Smooth muscle cell (in vitro differentiated cells): ENCODE results near the gene SLC39A5. TPM values are rescaled to one million over a fixed set of nuclear protein-coding genes. Genes with fewer than 3 reads are reported as not detected.
A peak's percentile ranks its signal among the peaks of the same experiment; 100 is the strongest.

ENCODE experiments used
- DNase-seq: peaks from one replicate; lab custom pipeline; 2025; ENCODE audit not compliant: unreplicated experiment; lab: John Stamatoyannopoulos, UW
- H2AFZ ChIP-seq: fragments of 200-600 bp; sonication (generic); 2 replicates; pipeline ENCODE4 v1.6.0; 2016; ENCODE audit warnings: antibody characterized with exemption, low read depth, mild to moderate bottlenecking
- H3F3A ChIP-seq: fragments of 200-600 bp; sonication (generic); 2 replicates; pipeline ENCODE4 v1.6.0; 2017; ENCODE audit warnings: antibody characterized with exemption, low read depth
- H3K27ac ChIP-seq: fragments of 200-600 bp; sonication (generic); 2 replicates; pipeline ENCODE4 v1.5.1; 2016; ENCODE audit warnings: low read depth, mild to moderate bottlenecking
- H3K27me3 ChIP-seq: fragments of 200-600 bp; sonication (generic); 2 replicates; pipeline ENCODE4 v1.6.1; 2016; ENCODE audit warnings: low read depth, mild to moderate bottlenecking
- H3K36me3 ChIP-seq: fragments of 200-600 bp; sonication (generic); 2 replicates; pipeline ENCODE4 v1.5.1; 2016; ENCODE audit warnings: low read depth
- H3K4me1 ChIP-seq: fragments of 200-600 bp; sonication (generic); 2 replicates; pipeline ENCODE4 v1.5.1; 2016; ENCODE audit warnings: low read depth
- H3K4me2 ChIP-seq: fragments of 200-600 bp; sonication (generic); 2 replicates; pipeline ENCODE4 v1.6.0; 2016; ENCODE audit warnings: mild to moderate bottlenecking
- H3K4me3 ChIP-seq: fragments of 200-600 bp; sonication (generic); 2 replicates; pipeline ENCODE4 v1.5.1; 2016; ENCODE audit warnings: mild to moderate bottlenecking
- H3K79me2 ChIP-seq: fragments of 200-600 bp; sonication (generic); 2 replicates; pipeline ENCODE4 v1.6.0; 2016; ENCODE audit warnings: low read depth, mild to moderate bottlenecking
- H3K9ac ChIP-seq: fragments of 200-600 bp; sonication (generic); 2 replicates; pipeline ENCODE4 v1.6.0; 2016; ENCODE audit warnings: low read depth
- H3K9me3 ChIP-seq: fragments of 200-600 bp; sonication (generic); replicated peaks from 2 replicates; pipeline ENCODE4 v1.5.1; 2016; ENCODE audit warnings: low read depth
- H4K20me1 ChIP-seq: fragments of 200-600 bp; sonication (generic); 2 replicates; pipeline ENCODE4 v1.6.0; 2016; ENCODE audit warnings: low read depth
- WGBS: methylation state at CpG from one replicate; pipeline ENCODE4 v1.1.7; 2016; ENCODE audit warnings: low lambda C conversion rate; 5-methylcytosine and 5-hydroxymethylcytosine counted together
- polyA plus RNA-seq: library from polyadenylated mRNA; unstranded; fragments of >200 nt; fragmentation: Nextera tagmentation; extraction: Ambion mirVana; gene quantifications from 2 replicates; pipeline ENCODE4 v1.2.1, GENCODE V29; 2016
- total RNA-seq: library from RNA; depleted of rRNA; stranded (reverse); fragments of >200 nt; gene quantifications from 2 replicates; pipeline ENCODE4 v1.2.3, GENCODE V29; 2014
- TF ChIP-seq, protein P1 (sequence below): fragments of 200-600 bp; sonication (generic); IDR thresholded peaks from 2 replicates; pipeline ENCODE4 v1.5.1; 2017; ENCODE audit warnings: borderline replicate concordance, mild to moderate bottlenecking, antibody characterized with exemption; ENCODE audit not compliant: insufficient read depth, poor library complexity, severe bottlenecking

The SLC39A5 gene
- total and polyA plus RNA-seq, 2 experiments from 2014 or later, result 0.36 TPM; not detected in 1

DNA sequence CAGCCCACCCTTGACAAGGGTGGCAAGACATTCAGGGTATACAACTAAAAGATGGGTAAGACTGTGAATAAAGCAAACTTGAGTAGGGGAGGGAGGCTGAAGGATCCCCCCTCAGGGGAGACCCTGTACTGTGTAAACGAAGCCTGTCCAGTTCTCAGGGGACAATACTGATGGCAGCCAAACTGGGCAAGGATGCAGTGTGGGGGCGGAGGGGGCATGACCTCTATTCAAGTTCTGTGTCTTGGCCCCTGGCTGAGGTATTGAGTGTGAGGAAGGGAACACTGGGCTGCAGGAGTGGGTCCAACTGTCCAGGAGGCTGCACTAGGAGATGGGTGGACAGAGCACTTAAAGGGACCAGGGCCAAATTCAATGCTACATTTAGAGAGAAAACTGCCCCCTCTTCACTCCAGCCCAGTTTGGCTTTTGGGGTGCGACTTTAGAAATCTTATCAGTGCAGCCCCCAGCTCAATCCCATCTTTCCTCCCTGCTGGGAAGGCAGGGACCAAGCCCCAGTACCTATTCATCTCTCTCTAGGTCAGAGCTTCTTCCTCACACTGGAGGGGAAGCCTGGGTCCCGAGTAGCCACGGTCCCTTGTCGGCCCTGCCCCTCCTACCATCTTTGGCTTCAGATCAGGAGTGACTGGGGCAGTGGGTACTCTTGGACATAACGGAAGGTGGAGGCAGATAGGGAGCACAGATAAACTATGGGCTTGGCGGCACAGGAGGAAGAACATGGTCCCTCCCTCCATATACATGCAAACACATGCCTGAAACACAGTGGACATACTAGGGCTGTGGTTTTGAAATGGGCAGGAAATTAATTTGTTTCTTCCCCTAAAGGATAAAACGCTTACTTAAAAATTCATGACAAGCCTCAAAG is 11.8 kb downstream of the SLC39A5 start:
- no peak for DNase-seq
- Histone ChIP-seq H3K4me1 (no peaks in the 10 kb centered on the region), H3F3A (no peaks in the 10 kb centered on the region), H3K4me3 (no peak overlapping the region), H3K36me3 (peaks cover 6% of the 10 kb centered on the region), H3K9ac (no peak overlapping the region), H4K20me1 (peaks cover 69% of the 10 kb centered on the region), H3K27ac (no peak overlapping the region), H3K79me2 (no peaks in the 10 kb centered on the region), H3K27me3 (no peaks in the 10 kb centered on the region), H3K9me3 (no peaks in the 10 kb centered on the region), H3K4me2 (no peak overlapping the region), H2AFZ (no peak overlapping the region)
- WGBS, result 94% methylated on average over 9 of the region's 9 CpGs
- TF ChIP-seq, protein P1, sequence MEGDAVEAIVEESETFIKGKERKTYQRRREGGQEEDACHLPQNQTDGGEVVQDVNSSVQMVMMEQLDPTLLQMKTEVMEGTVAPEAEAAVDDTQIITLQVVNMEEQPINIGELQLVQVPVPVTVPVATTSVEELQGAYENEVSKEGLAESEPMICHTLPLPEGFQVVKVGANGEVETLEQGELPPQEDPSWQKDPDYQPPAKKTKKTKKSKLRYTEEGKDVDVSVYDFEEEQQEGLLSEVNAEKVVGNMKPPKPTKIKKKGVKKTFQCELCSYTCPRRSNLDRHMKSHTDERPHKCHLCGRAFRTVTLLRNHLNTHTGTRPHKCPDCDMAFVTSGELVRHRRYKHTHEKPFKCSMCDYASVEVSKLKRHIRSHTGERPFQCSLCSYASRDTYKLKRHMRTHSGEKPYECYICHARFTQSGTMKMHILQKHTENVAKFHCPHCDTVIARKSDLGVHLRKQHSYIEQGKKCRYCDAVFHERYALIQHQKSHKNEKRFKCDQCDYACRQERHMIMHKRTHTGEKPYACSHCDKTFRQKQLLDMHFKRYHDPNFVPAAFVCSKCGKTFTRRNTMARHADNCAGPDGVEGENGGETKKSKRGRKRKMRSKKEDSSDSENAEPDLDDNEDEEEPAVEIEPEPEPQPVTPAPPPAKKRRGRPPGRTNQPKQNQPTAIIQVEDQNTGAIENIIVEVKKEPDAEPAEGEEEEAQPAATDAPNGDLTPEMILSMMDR, result no peak

DNA sequence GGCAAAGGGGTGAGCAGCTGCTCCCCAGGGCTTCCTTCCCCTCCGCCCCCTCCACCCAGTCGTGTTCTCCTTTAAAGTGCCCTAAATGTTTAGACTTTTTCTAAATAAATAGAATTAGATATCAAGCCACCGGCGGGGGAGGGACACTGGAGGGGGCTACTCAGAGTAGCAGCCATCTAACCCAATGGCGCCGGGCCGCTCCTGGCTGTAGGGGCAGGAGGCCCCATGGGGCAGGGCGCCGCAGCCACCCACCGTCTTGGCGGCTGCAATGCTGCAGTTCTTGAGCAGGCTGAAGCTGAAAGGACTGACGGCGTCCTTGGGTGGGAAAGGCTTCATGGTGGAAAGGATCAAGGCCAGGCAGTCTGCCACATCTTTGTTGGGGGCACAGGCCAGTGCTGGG is 13.1 kb downstream of the SLC39A5 start:
- H3F3A ChIP-seq, result no peaks in the 10 kb centered on the region
- TF ChIP-seq, protein P1, result no peak
- H3K27ac ChIP-seq, result no peak overlapping the region
- H3K4me2 ChIP-seq, result no peak overlapping the region
- WGBS, result 99% methylated on average over 13 of the region's 13 CpGs
- peaks cover 67% of the 10 kb centered on the region for H4K20me1 ChIP-seq
- H3K4me1 ChIP-seq, result no peaks in the 10 kb centered on the region
- no peaks in the 10 kb centered on the region for H3K9me3 ChIP-seq
- peaks cover 6% of the 10 kb centered on the region for H3K36me3 ChIP-seq
- no peak overlapping the region for H3K4me3 ChIP-seq
- no peak overlapping the region for H2AFZ ChIP-seq
- no peaks in the 10 kb centered on the region for H3K79me2 ChIP-seq
- no peaks in the 10 kb centered on the region for H3K27me3 ChIP-seq
- no peak for DNase-seq
- no peak overlapping the region for H3K9ac ChIP-seq

DNA sequence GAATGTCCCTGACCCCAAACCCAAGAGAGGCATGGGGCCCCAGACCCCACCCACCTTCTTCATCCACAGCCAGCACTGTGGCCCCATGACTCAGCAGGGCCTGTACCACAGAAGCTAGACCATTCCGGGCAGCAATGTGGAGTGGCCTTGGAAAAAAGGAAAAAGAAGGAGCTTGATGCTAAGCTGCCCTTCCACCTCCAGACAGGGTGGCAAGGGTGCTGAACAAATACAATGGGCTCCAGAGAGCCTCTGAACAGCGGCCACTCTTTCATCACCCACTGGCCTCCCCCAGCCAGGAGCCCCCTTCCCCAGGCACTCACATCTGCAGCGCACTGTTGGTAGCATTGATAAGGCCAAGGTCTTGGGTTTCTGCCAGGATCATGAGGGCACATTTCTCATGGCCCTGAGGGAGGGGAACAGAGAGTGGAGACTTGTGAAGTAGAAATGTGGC is 13.9 kb downstream of the SLC39A5 start:
- Histone ChIP-seq H3K27me3 (no peaks in the 10 kb centered on the region), H3K9ac (no peak overlapping the region), H2AFZ (no peak overlapping the region), H3K27ac (no peak overlapping the region), H3K36me3 (peaks cover 6% of the 10 kb centered on the region), H3K4me1 (no peaks in the 10 kb centered on the region), H4K20me1 (peaks cover 67% of the 10 kb centered on the region), H3F3A (no peaks in the 10 kb centered on the region), H3K9me3 (no peaks in the 10 kb centered on the region), H3K4me3 (no peak overlapping the region), H3K4me2 (peak overlapping the region; percentile 14), H3K79me2 (no peaks in the 10 kb centered on the region)
- DNase-seq, result no peak
- TF ChIP-seq, protein P1, result no peak
- WGBS, result 54% methylated on average over 3 of the region's 3 CpGs

DNA sequence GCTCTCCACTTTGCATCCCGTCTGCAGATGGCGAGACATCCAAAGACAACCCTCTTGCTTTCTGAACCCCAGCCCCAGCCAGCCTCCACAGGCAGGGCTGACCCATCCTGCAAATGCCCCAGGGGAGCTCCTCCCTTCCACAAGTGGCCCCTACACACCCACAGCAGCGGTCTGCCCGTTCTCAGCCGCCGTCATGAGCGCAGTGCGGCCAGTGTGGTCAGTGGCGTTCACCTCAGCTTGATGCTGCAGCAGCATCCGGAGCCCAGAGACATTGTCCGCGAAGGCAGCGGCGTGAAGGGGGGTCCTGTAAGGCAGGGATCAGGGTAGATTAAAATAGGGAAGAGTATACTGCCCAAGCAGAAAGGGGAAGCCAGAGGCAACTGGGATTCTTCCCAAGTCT is 14.6 kb downstream of the SLC39A5 start:
- DNase-seq, result no peak
- Histone ChIP-seq H3K27ac (no peak overlapping the region), H3K79me2 (no peaks in the 10 kb centered on the region), H3F3A (no peaks in the 10 kb centered on the region), H4K20me1 (peaks cover 64% of the 10 kb centered on the region), H2AFZ (no peak overlapping the region), H3K9me3 (no peaks in the 10 kb centered on the region), H3K36me3 (peaks cover 6% of the 10 kb centered on the region), H3K9ac (no peak overlapping the region), H3K4me3 (no peak overlapping the region), H3K4me2 (no peak overlapping the region), H3K4me1 (no peaks in the 10 kb centered on the region), H3K27me3 (no peaks in the 10 kb centered on the region)
- TF ChIP-seq, protein P1, result no peak
- 96% methylated on average over 14 of the region's 14 CpGs for WGBS
